ENCODE data around the gene YJU2. TPM values are rescaled to one million over a fixed set of nuclear protein-coding genes. Genes with fewer than 3 reads are reported as not detected.

The YJU2 gene
- total RNA-seq, 4 donors from 2014 or later = 19.4 to 33.9 (median 24.0) TPM

DNA sequence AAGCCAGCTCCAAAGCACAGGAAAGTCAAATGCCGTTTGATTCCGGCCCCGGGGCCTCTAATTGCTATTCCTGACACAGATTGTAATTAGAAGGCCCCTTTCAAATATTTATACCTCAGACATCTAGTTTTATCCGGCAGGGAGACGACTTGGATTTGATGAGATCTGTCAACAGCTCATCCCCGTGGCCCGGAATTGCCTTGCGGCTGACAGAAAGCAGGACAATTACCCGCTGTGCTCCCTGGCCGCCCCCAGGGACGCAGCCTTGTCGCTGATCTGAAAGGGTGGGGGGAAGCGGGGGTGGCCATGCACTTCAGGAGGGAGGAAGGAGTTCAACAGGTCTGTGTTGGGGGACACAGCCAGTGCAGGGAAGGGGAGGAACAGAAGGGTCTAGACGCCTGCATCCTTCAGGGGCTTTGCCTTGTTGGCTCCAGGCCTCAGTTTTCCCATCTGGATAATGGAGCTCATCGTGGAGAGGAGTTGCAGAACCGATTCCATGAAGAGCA is 30.4 kb downstream of the YJU2 start:
- Histone ChIP-seq H3K4me1 (peaks cover 0 to 20% (median 6%) of the 10 kb centered on the region in 4 donors), H3K9me3 (no peaks in the 10 kb centered on the region), H3K27me3 (peaks cover 0 to 50% of the 10 kb centered on the region in 2 donors), H3K27ac (no peak overlapping the region), H3K36me3 (peaks cover 0 to 11% (median 0%) of the 10 kb centered on the region in 3 donors), H3K4me3 (no peak overlapping the region)
- 24 to 26% methylated on average over 16 of the region's 16 CpGs for WGBS, 2 donors
- TF ChIP-seq, protein P1, sequence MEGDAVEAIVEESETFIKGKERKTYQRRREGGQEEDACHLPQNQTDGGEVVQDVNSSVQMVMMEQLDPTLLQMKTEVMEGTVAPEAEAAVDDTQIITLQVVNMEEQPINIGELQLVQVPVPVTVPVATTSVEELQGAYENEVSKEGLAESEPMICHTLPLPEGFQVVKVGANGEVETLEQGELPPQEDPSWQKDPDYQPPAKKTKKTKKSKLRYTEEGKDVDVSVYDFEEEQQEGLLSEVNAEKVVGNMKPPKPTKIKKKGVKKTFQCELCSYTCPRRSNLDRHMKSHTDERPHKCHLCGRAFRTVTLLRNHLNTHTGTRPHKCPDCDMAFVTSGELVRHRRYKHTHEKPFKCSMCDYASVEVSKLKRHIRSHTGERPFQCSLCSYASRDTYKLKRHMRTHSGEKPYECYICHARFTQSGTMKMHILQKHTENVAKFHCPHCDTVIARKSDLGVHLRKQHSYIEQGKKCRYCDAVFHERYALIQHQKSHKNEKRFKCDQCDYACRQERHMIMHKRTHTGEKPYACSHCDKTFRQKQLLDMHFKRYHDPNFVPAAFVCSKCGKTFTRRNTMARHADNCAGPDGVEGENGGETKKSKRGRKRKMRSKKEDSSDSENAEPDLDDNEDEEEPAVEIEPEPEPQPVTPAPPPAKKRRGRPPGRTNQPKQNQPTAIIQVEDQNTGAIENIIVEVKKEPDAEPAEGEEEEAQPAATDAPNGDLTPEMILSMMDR (IDR thresholded peaks at IDR 0.05) = no peak
- no peak for TF ChIP-seq EP300 (IDR thresholded peaks at IDR 0.05)
- no peak for TF ChIP-seq POLR2A (IDR thresholded peaks at IDR 0.05)
- DNase-seq (ENCODE audit: low spot score in 2 of 2) = no peak

DNA sequence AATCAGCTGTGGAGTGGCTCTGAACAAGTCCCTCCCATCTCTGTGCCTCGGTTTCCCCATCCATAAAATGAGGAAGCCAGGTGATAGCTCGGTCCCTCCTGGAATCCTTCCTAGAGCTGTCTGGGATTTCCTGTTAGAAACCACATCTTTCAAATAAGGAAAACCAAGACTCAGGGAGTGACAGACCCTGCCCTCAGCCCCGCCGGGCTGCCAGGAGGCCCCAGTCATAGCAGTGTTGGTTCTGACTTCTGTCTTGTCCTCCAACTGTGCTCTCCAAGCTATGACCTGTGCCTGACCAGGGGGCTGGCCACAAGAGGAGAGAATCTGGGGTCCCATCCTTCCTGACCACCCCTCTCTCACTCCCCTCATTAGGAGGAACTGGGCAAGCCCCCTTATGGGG is 31.1 kb downstream of the YJU2 start:
- no peak overlapping the region for H3K27ac ChIP-seq
- no peak for DNase-seq (ENCODE audit: low spot score in 2 of 2)
- H3K4me3 ChIP-seq = no peak overlapping the region
- no peaks in the 10 kb centered on the region for H3K9me3 ChIP-seq
- TF ChIP-seq POLR2A (IDR thresholded peaks at IDR 0.05) (no peak), EP300 (IDR thresholded peaks at IDR 0.05) (no peak)
- TF ChIP-seq, protein P1 (IDR thresholded peaks at IDR 0.05) = no peak
- peaks cover 0 to 4% (median 0%) of the 10 kb centered on the region in 3 donors for H3K36me3 ChIP-seq
- peaks cover 0 to 57% of the 10 kb centered on the region in 2 donors for H3K27me3 ChIP-seq
- H3K4me1 ChIP-seq = peaks cover 0 to 20% (median 6%) of the 10 kb centered on the region in 4 donors
- WGBS, 2 donors = 14 to 37% methylated on average over 4 of the region's 4 CpGs

GRCh38 chr19:4278419-4279266 is 31.8 kb downstream of the YJU2 start, which contains the start of gene SHD:
SHD (plus strand) TSS chr19:4279266; CDS start chr19:4280064, 798 bp downstream.
- Histone ChIP-seq H3K36me3 (no peaks in the 10 kb centered on the region), H3K9me3 (no peaks in the 10 kb centered on the region), H3K27ac (no peak within 1 kb of the TSS), H3K4me3 (peak within 1 kb of the TSS in 2 of 4 donors; percentile 13 to 15), H3K4me1 (peaks cover 0 to 20% (median 6%) of the 10 kb centered on the region in 4 donors), H3K27me3 (peaks cover 0 to 63% of the 10 kb centered on the region in 2 donors)
- DNase-seq (ENCODE audit: low spot score in 2 of 2) = no peak
- no peak for TF ChIP-seq EP300 (IDR thresholded peaks at IDR 0.05)
- TF ChIP-seq, protein P1 (IDR thresholded peaks at IDR 0.05) = no peak
- TF ChIP-seq POLR2A (IDR thresholded peaks at IDR 0.05) = no peak
- WGBS, 2 donors = 3 to 4% methylated on average over 28 to 40 of the region's 44 CpGs

GRCh38 chr19:4279267-4279529 is 32.3 kb downstream of the YJU2 start:
- WGBS, 2 donors = 0% methylated on average over 2 to 10 of the region's 30 CpGs
- no peak for DNase-seq (ENCODE audit: low spot score in 2 of 2)
- Histone ChIP-seq H3K9me3 (no peaks in the 10 kb centered on the region), H3K4me1 (peaks cover 0 to 20% (median 6%) of the 10 kb centered on the region in 4 donors), H3K36me3 (no peaks in the 10 kb centered on the region), H3K4me3 (peak overlapping the region in 2 of 4 donors; percentile 13 to 15), H3K27me3 (peaks cover 0 to 69% of the 10 kb centered on the region in 2 donors), H3K27ac (no peak overlapping the region)
- TF ChIP-seq POLR2A (IDR thresholded peaks at IDR 0.05) = no peak
- TF ChIP-seq, protein P1 (IDR thresholded peaks at IDR 0.05) = no peak
- no peak for TF ChIP-seq EP300 (IDR thresholded peaks at IDR 0.05)

All from tibial nerve (tissue), 4 donors.